Osteocyte (in vitro differentiated cells): ENCODE data around the gene SFXN1. TPM values are rescaled to one million over a fixed set of nuclear protein-coding genes. Genes with fewer than 3 reads are reported as not detected.

Experiments
- DNase-seq: peaks from one replicate; pipeline ENCODE4 v3.0.0; 2021; ENCODE audit warnings: mixed read lengths; ENCODE audit not compliant: unreplicated experiment; ENCODE audit errors: extremely low spot score
- H3K27ac Mint-ChIP-seq: one replicate; pipeline ENCODE4 v1.8.0; 2021; ENCODE audit warnings: mild to moderate bottlenecking, mixed read lengths; ENCODE audit not compliant: unreplicated experiment
- H3K27me3 Mint-ChIP-seq: one replicate; pipeline ENCODE4 v1.8.0; 2021; ENCODE audit warnings: mixed read lengths; ENCODE audit not compliant: unreplicated experiment
- H3K36me3 Mint-ChIP-seq: one replicate; pipeline ENCODE4 v1.8.0; 2021; ENCODE audit warnings: mixed read lengths; ENCODE audit not compliant: unreplicated experiment
- H3K4me1 Mint-ChIP-seq: one replicate; pipeline ENCODE4 v1.8.0; 2021; ENCODE audit warnings: mixed read lengths; ENCODE audit not compliant: unreplicated experiment
- H3K4me3 Mint-ChIP-seq: one replicate; pipeline ENCODE4 v1.8.0; 2021; ENCODE audit warnings: mild to moderate bottlenecking, moderate library complexity, mixed read lengths; ENCODE audit not compliant: unreplicated experiment
- H3K9me3 Mint-ChIP-seq: one replicate; pipeline ENCODE4 v1.8.0; 2021; ENCODE audit warnings: mixed read lengths; ENCODE audit not compliant: unreplicated experiment
- CTCF ChIP-seq: fragments of 200-600 bp; sonication (generic); IDR thresholded peaks from 2 replicates; pipeline ENCODE4 v1.5.0; 2021; ENCODE audit warnings: antibody characterized with exemption, mild to moderate bottlenecking, moderate library complexity
- total RNA-seq: library from RNA; stranded (reverse); gene quantifications from 2 replicates; pipeline ENCODE4 v1.2.1, GENCODE V29; 2021

SFXN1 gene
- total RNA-seq, 1 donor from 2014 or later, result 44.6 TPM

- Mint-ChIP-seq H3K4me1 (no peaks in the 10 kb centered on the region), H3K4me3 (no peak overlapping the region), H3K27me3 (peaks cover 9% of the 10 kb centered on the region), H3K27ac (no peak overlapping the region), H3K9me3 (no peaks in the 10 kb centered on the region), H3K36me3 (no peaks in the 10 kb centered on the region)
- no peak for TF ChIP-seq CTCF
- no peak for DNase-seq
Observed at GRCh38 chr5:175542966-175543235, 64.5 kb downstream of the SFXN1 start.

GRCh38 chr5:175544108-175544511 lies 65.8 kb downstream of the SFXN1 start:
- Mint-ChIP-seq H3K4me1 (no peaks in the 10 kb centered on the region), H3K27me3 (peaks cover 20% of the 10 kb centered on the region), H3K4me3 (no peak overlapping the region), H3K9me3 (no peaks in the 10 kb centered on the region), H3K27ac (no peak overlapping the region), H3K36me3 (no peaks in the 10 kb centered on the region)
- no peak for TF ChIP-seq CTCF
- DNase-seq, result no peak

GRCh38 chr5:175544586-175544985 lies 66.2 kb downstream of the SFXN1 start:
- Mint-ChIP-seq H3K4me1 (no peaks in the 10 kb centered on the region), H3K27ac (no peak overlapping the region), H3K4me3 (no peak overlapping the region), H3K36me3 (no peaks in the 10 kb centered on the region), H3K27me3 (peaks cover 22% of the 10 kb centered on the region), H3K9me3 (no peaks in the 10 kb centered on the region)
- DNase-seq, result no peak
- no peak for TF ChIP-seq CTCF

DNA sequence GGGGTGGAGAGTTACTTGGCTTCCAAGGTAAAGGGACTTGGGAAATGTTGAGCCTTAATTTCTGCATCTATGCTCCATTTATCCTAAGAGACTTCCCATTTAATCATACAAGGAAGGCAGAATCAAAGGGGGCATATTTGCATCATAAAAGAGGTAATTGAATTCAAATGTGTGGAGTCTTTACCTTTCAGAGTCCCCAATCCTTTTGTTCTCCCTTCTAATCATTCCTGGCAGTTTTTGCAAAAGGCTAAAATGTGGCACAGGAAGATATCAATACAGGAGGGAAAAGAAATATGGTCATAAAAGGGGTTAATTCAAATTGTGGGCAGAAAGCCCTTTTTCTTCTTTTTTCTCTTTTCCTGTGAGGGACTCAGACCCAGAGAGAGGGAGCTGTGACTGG lies 69.5 kb downstream of the SFXN1 start:
- no peaks in the 10 kb centered on the region for H3K9me3 Mint-ChIP-seq
- DNase-seq, result no peak
- peaks cover 34% of the 10 kb centered on the region for H3K27me3 Mint-ChIP-seq
- no peak overlapping the region for H3K27ac Mint-ChIP-seq
- no peak overlapping the region for H3K4me3 Mint-ChIP-seq
- TF ChIP-seq CTCF, result no peak
- H3K36me3 Mint-ChIP-seq, result no peaks in the 10 kb centered on the region
- H3K4me1 Mint-ChIP-seq, result no peaks in the 10 kb centered on the region

GRCh38 chr5:175548626-175549311 lies 70.4 kb downstream of the SFXN1 start:
- DNase-seq, result no peak
- TF ChIP-seq CTCF, result no peak
- Mint-ChIP-seq H3K4me3 (no peak overlapping the region), H3K4me1 (no peaks in the 10 kb centered on the region), H3K27me3 (peaks cover 34% of the 10 kb centered on the region), H3K36me3 (no peaks in the 10 kb centered on the region), H3K9me3 (no peaks in the 10 kb centered on the region), H3K27ac (no peak overlapping the region)
